SK-N-SH (cell line): Measurements from ENCODE around the gene TNFSF18. TPM values are rescaled to one million over a fixed set of nuclear protein-coding genes. Genes with fewer than 3 reads are reported as not detected.

ENCODE experiments used
- CTCF ChIA-PET: fragments of 300-600, 350-600 bp; formaldehyde crosslinking; extraction: SDS; loops from one replicate; lab custom pipeline; 2021; lab: Yijun Ruan, JAX
- POLR2A ChIA-PET: fragments of 350-600 bp; sonication (Branson Sonifier 250); formaldehyde crosslinking; extraction: SDS; loops from one replicate; lab custom pipeline; 2020; ENCODE audit warnings: antibody characterized with exemption, inconsistent platforms; lab: Yijun Ruan, JAX
- DNase-seq: peaks from one replicate; pipeline ENCODE4 v3.0.0; 2012
- H2AFZ ChIP-seq: fragments of 200-600 bp; sonication (generic); 2 replicates; pipeline ENCODE4 v1.8.1; 2016; ENCODE audit warnings: antibody characterized with exemption, mild to moderate bottlenecking, low read depth
- H3F3A ChIP-seq: fragments of 200-600 bp; sonication (generic); replicated peaks from 2 replicates; pipeline ENCODE3; 2016; ENCODE audit warnings: antibody characterized with exemption, mild to moderate bottlenecking; ENCODE audit not compliant: insufficient read depth
- H3K27ac ChIP-seq, 2 experiments: fragments of 200-500 bp in 1 of 2; fragments of 200-600 bp in 1 of 2; sonication (Bioruptor generic) in 1 of 2; sonication (generic), shearing (Covaris generic) in 1 of 2; 2 replicates each; pipeline versions ENCODE4 v1.5.1 to v1.6.1; 2014 to 2016; ENCODE audit warnings: low read depth in 2 of 2, inconsistent platforms in 1 of 2, low read length in 1 of 2, mild to moderate bottlenecking in 1 of 2, mixed read lengths in 1 of 2
- H3K27me3 ChIP-seq: fragments of 200-600 bp; sonication (generic), shearing (Covaris generic); 2 replicates; pipeline ENCODE4 v1.6.1; 2016; ENCODE audit warnings: mixed run types; ENCODE audit not compliant: insufficient read depth
- H3K36me3 ChIP-seq, 2 experiments: fragments of 200-500 bp in 1 of 2; fragments of 200-600 bp in 1 of 2; sonication (Bioruptor generic) in 1 of 2; sonication (generic) in 1 of 2; replicated peaks in 1 of 2; 2 replicates each; pipeline versions ENCODE3 to v1.5.1; 2014 to 2016; ENCODE audit warnings: low read length in 1 of 2, mild to moderate bottlenecking in 1 of 2; ENCODE audit not compliant: insufficient read depth in 2 of 2, control insufficient read depth in 1 of 2
- H3K4me1 ChIP-seq, 2 experiments: fragments of 200-500 bp in 1 of 2; fragments of 200-600 bp in 1 of 2; sonication (Bioruptor generic) in 1 of 2; sonication (generic), shearing (Covaris generic) in 1 of 2; 2 replicates each; pipeline versions ENCODE4 v1.5.1 to v1.6.1; 2014 to 2016; ENCODE audit warnings: low read depth in 1 of 2, low read length in 1 of 2, mixed run types in 1 of 2; ENCODE audit not compliant: insufficient read depth in 2 of 2, control insufficient read depth in 1 of 2
- H3K4me2 ChIP-seq: fragments of 200-600 bp; sonication (generic), shearing (Covaris generic); 2 replicates; pipeline ENCODE4 v1.6.1; 2017; ENCODE audit warnings: mixed run types
- H3K4me3 ChIP-seq, 2 experiments: fragments of 200-500 bp in 1 of 2; fragments of 200-600 bp in 1 of 2; sonication (Bioruptor generic) in 1 of 2; sonication (generic), shearing (Covaris generic) in 1 of 2; 2 replicates each; pipeline versions ENCODE4 v1.5.1 to v1.8.1; 2014 to 2016; ENCODE audit warnings: low read depth in 2 of 2, inconsistent platforms in 1 of 2, low read length in 1 of 2, mild to moderate bottlenecking in 1 of 2, mixed read lengths in 1 of 2, moderate library complexity in 1 of 2
- H3K79me2 ChIP-seq: fragments of 200-600 bp; sonication (generic); 2 replicates; pipeline ENCODE4 v1.8.1; 2017; ENCODE audit warnings: mild to moderate bottlenecking; ENCODE audit not compliant: insufficient read depth
- H3K9ac ChIP-seq: fragments of 200-600 bp; sonication (generic); 2 replicates; pipeline ENCODE4 v1.6.1; 2017; ENCODE audit warnings: mixed run types
- H3K9me2 ChIP-seq: fragments of 200-600 bp; sonication (generic); 2 replicates; pipeline ENCODE4 v1.6.1; 2017; ENCODE audit warnings: mixed run types
- H3K9me3 ChIP-seq: fragments of 200-600 bp; sonication (generic); 2 replicates; pipeline ENCODE4 v1.6.1; 2017; ENCODE audit warnings: mixed run types, mild to moderate bottlenecking, moderate library complexity
- H4K20me1 ChIP-seq: fragments of 200-600 bp; sonication (generic); 2 replicates; pipeline ENCODE4 v1.6.1; 2017; ENCODE audit warnings: mild to moderate bottlenecking, mixed run types; ENCODE audit not compliant: insufficient read depth
- EP300 ChIP-seq, 2 experiments: IDR thresholded peaks; 2 replicates each; pipeline versions ENCODE4 v1.4.0 to v1.6.1; 2012; ENCODE audit warnings: borderline replicate concordance in 1 of 2, low read depth in 1 of 2, low read length in 1 of 2
- FOSL2 ChIP-seq: IDR thresholded peaks from 2 replicates; pipeline ENCODE4 v1.4.0; 2012; ENCODE audit warnings: low read depth, mild to moderate bottlenecking, moderate library complexity, borderline replicate concordance
- JUND ChIP-seq: IDR thresholded peaks from 2 replicates; pipeline ENCODE4 v1.4.0; 2012
- MEF2A ChIP-seq: IDR thresholded peaks from 2 replicates; pipeline ENCODE4 v1.4.0; 2012; ENCODE audit warnings: low read depth, borderline replicate concordance
- MXI1 ChIP-seq: IDR thresholded peaks from 2 replicates; pipeline ENCODE4 v1.6.1; 2012; ENCODE audit warnings: mild to moderate bottlenecking, low read depth, low read length, improper control_type of control experiment
- NFIC ChIP-seq: IDR thresholded peaks from 2 replicates; pipeline ENCODE4 v1.4.0; 2012; ENCODE audit warnings: borderline replicate concordance
- REST ChIP-seq: IDR thresholded peaks from 2 replicates; pipeline ENCODE4 v1.6.1; 2012; ENCODE audit warnings: mild to moderate bottlenecking, low read depth, low read length, moderate library complexity
- TCF12 ChIP-seq: IDR thresholded peaks from 2 replicates; pipeline ENCODE4 v1.4.0; 2012
- TEAD4 ChIP-seq: IDR thresholded peaks from 2 replicates; pipeline ENCODE4 v1.4.0; 2012; ENCODE audit warnings: mild to moderate bottlenecking, borderline replicate concordance; ENCODE audit not compliant: insufficient read depth
- WGBS: methylation state at CpG from one replicate; pipeline ENCODE4 v1.1.6; 2017; ENCODE audit warnings: low lambda C conversion rate; 5-methylcytosine and 5-hydroxymethylcytosine counted together
- polyA plus RNA-seq, 3 experiments: library from polyadenylated mRNA; depleted of rRNA; stranded (reverse); fragments of >200 nt; gene quantifications; 2 replicates each; pipeline ENCODE4 v1.2.3, GENCODE V29; 2012
- TF ChIP-seq, protein P1 (sequence below): fragments of 150-350 bp; IDR thresholded peaks from 2 replicates; pipeline ENCODE4 v1.6.1; 2016; ENCODE audit warnings: mild to moderate bottlenecking, low read depth, low read length
- TF ChIP-seq, protein P2 (sequence below): IDR thresholded peaks from 2 replicates; pipeline ENCODE4 v1.4.0; 2012; ENCODE audit warnings: low read depth, borderline replicate concordance
- TF ChIP-seq, protein P3 (sequence below): IDR thresholded peaks from 2 replicates; pipeline ENCODE4; 2012

TNFSF18 gene
- polyA plus RNA-seq, 1 of the 3 experiments (the other 2 are of a cell fraction), result 1.2 TPM

- ChIA-PET POLR2A (no interaction called here), CTCF (no interaction called here)
- peaks cover 0 to 9% of the 10 kb centered on the region in 2 experiments; a peak in 2 of 4 replicates for H3K4me1 ChIP-seq
- H2AFZ ChIP-seq, result peak overlapping the region; percentile 21
- no peaks in the 10 kb centered on the region for H4K20me1 ChIP-seq
- 23% methylated on average over 1 of the region's 1 CpG for WGBS
- H3K27me3 ChIP-seq, result no peaks in the 10 kb centered on the region
- H3K4me2 ChIP-seq, result no peak overlapping the region
- DNase-seq, result no peak
- no peaks in the 10 kb centered on the region for H3K79me2 ChIP-seq
- H3K27ac ChIP-seq, result peak overlapping the region; percentile 18 to 77; a peak in 2 of 4 replicates
- H3K9me3 ChIP-seq, result 0 out of 2 replicates have a peak, but pooled peaks cover 4% of the 10 kb centered on the region
- H3F3A ChIP-seq, result no peaks in the 10 kb centered on the region
- TF ChIP-seq EP300 (IDR thresholded peaks at IDR 0.05; ENCODE audit: borderline replicate concordance in 1 of 2, low read depth in 1 of 2, low read length in 1 of 2), result peak in 1 of 2 experiments; percentile 71; a peak in 1 of 4 replicates
- TF ChIP-seq REST, result no peak
- 0 out of 2 replicates have a peak, but pooled peaks have one; percentile 4 for TF ChIP-seq FOSL2
- TF ChIP-seq MXI1, result no peak
- peak; percentile 47 for TF ChIP-seq TCF12
- TF ChIP-seq JUND, result peak; percentile 21; the same call in 1 of the 2 replicates
- TF ChIP-seq TEAD4, result 0 out of 2 replicates have a peak, but pooled peaks have one; percentile 23
- TF ChIP-seq, protein P1, sequence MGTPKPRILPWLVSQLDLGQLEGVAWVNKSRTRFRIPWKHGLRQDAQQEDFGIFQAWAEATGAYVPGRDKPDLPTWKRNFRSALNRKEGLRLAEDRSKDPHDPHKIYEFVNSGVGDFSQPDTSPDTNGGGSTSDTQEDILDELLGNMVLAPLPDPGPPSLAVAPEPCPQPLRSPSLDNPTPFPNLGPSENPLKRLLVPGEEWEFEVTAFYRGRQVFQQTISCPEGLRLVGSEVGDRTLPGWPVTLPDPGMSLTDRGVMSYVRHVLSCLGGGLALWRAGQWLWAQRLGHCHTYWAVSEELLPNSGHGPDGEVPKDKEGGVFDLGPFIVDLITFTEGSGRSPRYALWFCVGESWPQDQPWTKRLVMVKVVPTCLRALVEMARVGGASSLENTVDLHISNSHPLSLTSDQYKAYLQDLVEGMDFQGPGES, result no peak
- peak; percentile 74 for TF ChIP-seq NFIC
- TF ChIP-seq MEF2A, result 0 out of 2 replicates have a peak, but pooled peaks have one; percentile 60
- TF ChIP-seq, protein P2, sequence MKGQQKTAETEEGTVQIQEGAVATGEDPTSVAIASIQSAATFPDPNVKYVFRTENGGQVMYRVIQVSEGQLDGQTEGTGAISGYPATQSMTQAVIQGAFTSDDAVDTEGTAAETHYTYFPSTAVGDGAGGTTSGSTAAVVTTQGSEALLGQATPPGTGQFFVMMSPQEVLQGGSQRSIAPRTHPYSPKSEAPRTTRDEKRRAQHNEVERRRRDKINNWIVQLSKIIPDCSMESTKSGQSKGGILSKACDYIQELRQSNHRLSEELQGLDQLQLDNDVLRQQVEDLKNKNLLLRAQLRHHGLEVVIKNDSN, result no peak
- TF ChIP-seq, protein P3, sequence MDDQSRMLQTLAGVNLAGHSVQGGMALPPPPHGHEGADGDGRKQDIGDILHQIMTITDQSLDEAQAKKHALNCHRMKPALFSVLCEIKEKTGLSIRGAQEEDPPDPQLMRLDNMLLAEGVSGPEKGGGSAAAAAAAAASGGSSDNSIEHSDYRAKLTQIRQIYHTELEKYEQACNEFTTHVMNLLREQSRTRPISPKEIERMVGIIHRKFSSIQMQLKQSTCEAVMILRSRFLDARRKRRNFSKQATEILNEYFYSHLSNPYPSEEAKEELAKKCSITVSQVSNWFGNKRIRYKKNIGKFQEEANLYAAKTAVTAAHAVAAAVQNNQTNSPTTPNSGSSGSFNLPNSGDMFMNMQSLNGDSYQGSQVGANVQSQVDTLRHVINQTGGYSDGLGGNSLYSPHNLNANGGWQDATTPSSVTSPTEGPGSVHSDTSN, result peak; percentile 70
- H3K4me3 ChIP-seq, result no peak overlapping the region
- no peaks in the 10 kb centered on the region for H3K36me3 ChIP-seq
- no peak overlapping the region for H3K9ac ChIP-seq
- H3K9me2 ChIP-seq, result no peaks in the 10 kb centered on the region
Measured at GRCh38 chr1:173016419-173016818, 34.3 kb downstream of the TNFSF18 start.
